GM19025 (cell line): ENCODE results near the gene ILK.

Source experiments
- ATAC-seq: cut with Tn5 transposase; IDR thresholded peaks from one replicate; pipeline ENCODE4 v1.9.1; 2021; ENCODE audit warnings: mild to moderate bottlenecking, low read depth, moderate library complexity; ENCODE audit not compliant: unreplicated experiment

ILK gene

GRCh38 chr11:6619004-6619745 is 15.6 kb downstream of the ILK start, which contains the start of gene TPP1:
Gene TPP1, minus strand, starts transcription at chr11:6619422. Its CDS starts 22 bp downstream, at chr11:6619400.
- ATAC-seq, result peak; percentile 99

GRCh38 chr11:6620636-6621035 is 17.1 kb downstream of the ILK start:
- no peak for ATAC-seq

DNA sequence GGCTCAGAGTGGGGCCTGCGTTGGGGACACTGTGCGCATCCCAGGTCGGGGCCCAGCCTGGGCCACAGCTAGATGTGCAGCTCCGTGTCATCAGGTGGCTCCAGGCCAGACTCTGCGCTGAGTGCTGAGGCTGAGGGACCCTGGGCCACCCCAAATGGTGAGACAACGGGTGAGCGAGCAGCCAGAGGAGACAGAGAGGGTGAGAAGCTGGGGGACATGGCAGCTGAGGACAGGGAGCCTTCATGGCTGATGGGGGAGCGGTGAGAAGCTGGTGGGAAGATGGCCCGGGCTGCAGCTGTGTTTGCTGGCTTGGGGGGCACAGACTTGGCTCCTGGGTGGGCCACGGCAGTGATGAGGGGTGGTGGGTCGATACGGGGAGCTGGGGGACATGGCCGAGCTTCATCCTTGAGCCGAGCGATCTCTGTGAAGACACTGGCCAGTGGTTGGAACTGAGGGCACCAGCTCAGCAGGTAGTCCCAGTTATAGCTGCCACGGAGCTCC is 18.2 kb downstream of the ILK start:
- no peak for ATAC-seq

- no peak for ATAC-seq
Observed at GRCh38 chr11:6622261-6623171, 18.9 kb downstream of the ILK start.

DNA sequence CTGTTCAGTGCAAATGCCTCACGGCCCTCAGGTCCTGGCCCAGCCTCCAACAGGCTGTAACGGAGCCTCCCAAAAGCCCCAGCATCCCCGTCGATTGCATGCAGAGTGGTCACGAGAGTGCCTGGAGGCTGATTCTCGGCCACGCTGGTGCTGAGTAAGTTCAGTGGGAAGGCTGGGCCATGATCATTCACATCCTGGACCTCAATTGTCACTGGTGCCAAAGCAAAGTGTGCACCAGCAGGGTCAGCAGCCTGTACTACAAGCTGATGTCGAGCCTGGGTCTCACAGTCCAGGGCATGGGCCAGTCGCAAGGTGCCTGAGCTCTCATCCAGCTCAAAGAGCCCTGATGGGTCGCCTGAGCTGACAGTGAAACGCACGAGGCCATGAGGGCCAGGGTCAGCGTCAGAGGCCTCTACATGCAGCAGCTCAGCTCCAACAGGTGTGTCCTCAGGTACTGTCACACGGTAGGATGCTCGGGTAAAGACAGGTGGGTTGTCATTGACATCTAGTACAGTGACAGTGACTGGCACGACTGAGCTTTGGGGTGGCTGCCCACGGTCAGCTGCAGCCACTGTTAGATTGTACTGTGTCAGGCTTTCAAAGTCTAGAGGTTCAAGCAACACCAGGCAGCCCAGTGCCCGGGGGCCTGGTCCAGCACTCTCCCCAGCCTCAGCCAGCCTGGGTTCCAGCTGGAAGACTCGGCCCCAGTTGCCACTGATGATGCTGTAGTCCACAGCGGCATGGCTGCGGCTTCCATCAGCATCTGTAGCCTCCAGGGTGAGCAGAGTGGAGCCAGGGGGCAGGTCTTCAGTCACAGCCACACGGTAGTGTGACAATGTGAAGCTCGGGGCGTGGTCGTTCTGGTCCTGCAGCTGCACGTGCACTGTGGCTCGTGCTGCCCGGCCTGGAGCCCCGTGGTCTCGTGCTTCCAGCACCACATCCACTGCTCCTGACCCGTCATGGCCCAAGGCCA is 20.1 kb downstream of the ILK start:
- no peak for ATAC-seq

- ATAC-seq, result no peak
Observed at GRCh38 chr11:6625156-6625831, 21.7 kb downstream of the ILK start.

- ATAC-seq, result no peak
Observed at GRCh38 chr11:6625832-6626420, 22.4 kb downstream of the ILK start.

DNA sequence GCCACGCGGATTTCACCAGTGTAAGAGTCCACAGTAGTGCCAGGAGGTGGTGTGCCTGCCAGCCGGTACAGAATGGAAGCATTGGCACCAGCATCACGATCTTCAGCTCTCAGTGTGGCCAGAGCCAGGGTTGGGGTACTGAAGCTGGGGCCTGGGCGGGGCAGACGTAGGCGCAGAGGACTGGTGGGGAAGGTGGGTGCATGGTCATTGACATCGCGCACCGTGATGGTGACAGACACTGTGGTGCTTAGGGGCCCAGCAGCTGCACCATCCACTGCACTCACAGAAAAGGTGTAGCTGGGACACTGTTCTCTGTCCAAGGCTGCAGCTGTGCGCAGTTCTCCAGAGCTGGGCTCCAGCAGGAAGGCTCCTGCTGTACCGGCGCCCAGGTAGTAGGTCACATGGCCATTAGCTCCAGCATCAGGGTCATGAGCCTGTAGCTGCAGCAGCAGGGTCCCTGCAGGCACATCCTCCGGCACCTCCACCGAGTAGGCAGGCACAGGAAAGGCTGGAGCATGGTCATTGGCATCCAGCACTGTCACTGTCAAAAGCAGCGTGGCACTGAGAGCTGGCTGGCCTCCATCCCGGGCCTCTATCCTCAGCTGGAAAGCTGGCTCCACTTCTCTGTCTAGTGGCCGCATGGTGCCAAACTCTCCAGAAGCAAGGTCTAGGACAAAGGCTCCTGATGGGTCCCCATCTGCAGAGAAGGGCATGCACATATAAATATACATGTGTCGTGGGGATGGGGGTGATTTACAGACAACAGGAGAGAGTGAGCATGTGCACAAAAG is 23.6 kb downstream of the ILK start:
- ATAC-seq, result peak; percentile 9

DNA sequence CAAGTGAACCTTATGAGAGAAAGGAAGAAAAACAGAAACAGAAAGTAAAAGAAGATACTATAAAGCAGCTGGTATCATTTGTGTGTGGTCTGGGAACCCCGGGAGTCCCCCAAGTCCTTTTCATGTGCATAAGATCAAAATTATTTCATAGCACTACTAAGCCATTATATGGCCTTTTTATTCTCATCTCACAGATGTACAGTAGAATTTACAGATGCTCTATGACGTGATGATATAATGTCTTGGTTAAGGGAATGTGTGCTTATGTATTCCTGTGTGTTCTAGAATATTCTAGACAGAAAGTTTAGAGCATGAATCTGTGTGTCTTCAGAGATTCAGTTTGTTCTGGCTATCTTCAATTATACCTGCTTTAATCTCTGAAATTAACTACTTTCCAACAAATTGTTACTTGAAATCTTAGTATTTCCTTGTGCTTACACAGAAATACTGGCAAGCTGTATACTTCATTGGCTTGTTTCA is 24.2 kb downstream of the ILK start:
- peak; percentile 80 for ATAC-seq

GRCh38 chr11:6628526-6628925 is 25.0 kb downstream of the ILK start:
- ATAC-seq, result no peak

DNA sequence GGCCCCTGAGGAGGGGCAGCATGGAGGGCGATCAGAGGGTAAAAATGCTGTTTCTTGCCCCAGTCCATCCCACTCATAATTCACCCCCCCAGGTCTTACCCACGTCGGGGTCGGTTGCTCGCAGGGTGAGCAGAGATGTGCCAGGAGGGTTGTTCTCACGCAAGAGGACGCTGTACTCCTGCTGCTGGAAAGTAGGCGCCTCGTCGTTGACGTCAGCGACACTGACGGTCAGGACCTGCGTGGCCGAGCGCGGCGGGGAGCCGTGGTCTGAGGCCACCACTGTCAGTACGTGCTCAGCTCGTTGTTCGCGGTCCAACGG is 26.0 kb downstream of the ILK start:
- ATAC-seq, result no peak

- no peak for ATAC-seq
Observed at GRCh38 chr11:6629892-6630631, 26.5 kb downstream of the ILK start.

GRCh38 chr11:6630632-6631291 is 27.2 kb downstream of the ILK start:
- no peak for ATAC-seq

- no peak for ATAC-seq
Observed at GRCh38 chr11:6631361-6631890, 27.9 kb downstream of the ILK start.

GRCh38 chr11:6632116-6633073 is 28.8 kb downstream of the ILK start:
- no peak for ATAC-seq
